Measurements from ENCODE around the gene SPEF2.

DNA sequence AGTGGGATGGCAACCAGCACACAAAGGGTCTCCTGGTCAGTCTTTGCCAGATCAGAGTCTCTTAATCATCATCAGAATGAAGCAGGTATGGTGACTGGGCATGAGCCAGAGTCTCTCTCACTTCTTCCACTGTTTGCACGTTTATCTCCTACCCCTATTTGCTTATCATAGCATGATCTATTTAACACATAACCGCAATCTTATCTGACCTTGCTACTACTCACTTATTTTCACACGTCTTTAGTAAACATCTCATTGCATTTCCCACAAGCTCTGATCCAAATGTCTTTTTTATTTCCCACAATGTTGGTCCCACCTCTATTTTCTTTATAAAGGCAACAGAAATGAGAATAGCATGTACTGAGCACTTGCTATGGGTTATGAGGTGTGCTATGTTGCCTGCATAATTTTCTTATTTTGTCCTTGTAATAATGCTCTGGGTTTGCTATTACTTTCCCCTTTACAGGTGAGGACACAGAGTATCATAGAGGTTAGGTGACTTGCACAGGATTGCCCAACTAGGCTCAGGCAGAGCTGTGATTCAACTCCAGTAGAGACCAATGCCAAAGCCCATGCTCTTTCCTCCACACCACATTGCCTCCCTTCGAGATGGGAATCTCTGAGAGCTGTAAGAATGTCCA, 199.3 kb downstream of the SPEF2 start:
- TF ChIP-seq, protein P1, sequence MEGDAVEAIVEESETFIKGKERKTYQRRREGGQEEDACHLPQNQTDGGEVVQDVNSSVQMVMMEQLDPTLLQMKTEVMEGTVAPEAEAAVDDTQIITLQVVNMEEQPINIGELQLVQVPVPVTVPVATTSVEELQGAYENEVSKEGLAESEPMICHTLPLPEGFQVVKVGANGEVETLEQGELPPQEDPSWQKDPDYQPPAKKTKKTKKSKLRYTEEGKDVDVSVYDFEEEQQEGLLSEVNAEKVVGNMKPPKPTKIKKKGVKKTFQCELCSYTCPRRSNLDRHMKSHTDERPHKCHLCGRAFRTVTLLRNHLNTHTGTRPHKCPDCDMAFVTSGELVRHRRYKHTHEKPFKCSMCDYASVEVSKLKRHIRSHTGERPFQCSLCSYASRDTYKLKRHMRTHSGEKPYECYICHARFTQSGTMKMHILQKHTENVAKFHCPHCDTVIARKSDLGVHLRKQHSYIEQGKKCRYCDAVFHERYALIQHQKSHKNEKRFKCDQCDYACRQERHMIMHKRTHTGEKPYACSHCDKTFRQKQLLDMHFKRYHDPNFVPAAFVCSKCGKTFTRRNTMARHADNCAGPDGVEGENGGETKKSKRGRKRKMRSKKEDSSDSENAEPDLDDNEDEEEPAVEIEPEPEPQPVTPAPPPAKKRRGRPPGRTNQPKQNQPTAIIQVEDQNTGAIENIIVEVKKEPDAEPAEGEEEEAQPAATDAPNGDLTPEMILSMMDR (IDR thresholded peaks at IDR 0.05; ENCODE audit: low read depth, low read length, missing input control) = no peak
- TF ChIP-seq GABPA (IDR thresholded peaks at IDR 0.05 in 1 of 2, conservative IDR thresholded peaks at IDR 0.05 in 1 of 2) (no peak), TAF1 (conservative IDR thresholded peaks at IDR 0.05) (no peak), EGR1 (IDR thresholded peaks at IDR 0.05; ENCODE audit: low read depth in 2 of 2) (no peak), JUND (IDR thresholded peaks at IDR 0.05) (no peak)
- TF ChIP-seq, protein P2, sequence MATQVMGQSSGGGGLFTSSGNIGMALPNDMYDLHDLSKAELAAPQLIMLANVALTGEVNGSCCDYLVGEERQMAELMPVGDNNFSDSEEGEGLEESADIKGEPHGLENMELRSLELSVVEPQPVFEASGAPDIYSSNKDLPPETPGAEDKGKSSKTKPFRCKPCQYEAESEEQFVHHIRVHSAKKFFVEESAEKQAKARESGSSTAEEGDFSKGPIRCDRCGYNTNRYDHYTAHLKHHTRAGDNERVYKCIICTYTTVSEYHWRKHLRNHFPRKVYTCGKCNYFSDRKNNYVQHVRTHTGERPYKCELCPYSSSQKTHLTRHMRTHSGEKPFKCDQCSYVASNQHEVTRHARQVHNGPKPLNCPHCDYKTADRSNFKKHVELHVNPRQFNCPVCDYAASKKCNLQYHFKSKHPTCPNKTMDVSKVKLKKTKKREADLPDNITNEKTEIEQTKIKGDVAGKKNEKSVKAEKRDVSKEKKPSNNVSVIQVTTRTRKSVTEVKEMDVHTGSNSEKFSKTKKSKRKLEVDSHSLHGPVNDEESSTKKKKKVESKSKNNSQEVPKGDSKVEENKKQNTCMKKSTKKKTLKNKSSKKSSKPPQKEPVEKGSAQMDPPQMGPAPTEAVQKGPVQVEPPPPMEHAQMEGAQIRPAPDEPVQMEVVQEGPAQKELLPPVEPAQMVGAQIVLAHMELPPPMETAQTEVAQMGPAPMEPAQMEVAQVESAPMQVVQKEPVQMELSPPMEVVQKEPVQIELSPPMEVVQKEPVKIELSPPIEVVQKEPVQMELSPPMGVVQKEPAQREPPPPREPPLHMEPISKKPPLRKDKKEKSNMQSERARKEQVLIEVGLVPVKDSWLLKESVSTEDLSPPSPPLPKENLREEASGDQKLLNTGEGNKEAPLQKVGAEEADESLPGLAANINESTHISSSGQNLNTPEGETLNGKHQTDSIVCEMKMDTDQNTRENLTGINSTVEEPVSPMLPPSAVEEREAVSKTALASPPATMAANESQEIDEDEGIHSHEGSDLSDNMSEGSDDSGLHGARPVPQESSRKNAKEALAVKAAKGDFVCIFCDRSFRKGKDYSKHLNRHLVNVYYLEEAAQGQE (IDR thresholded peaks at IDR 0.05) = no peak

All from liver (tissue), 3 donors.